Effector memory CD4-positive, alpha-beta T cell (primary cell): ENCODE data around the gene NECTIN3.

Experiments
- DNase-seq, 3 donors: peaks; one replicate each; pipeline ENCODE4 v3.0.0-alpha.2; 2020
- H3K27ac ChIP-seq: 2 replicates; pipeline ENCODE4 v1.7.0; 2013; ENCODE audit warnings: mild to moderate bottlenecking, low read length, moderate library complexity; ENCODE audit not compliant: insufficient read depth, poor library complexity, severe bottlenecking
- H3K27me3 ChIP-seq: replicated peaks from 2 replicates; pipeline ENCODE4 v1.7.0; 2013; ENCODE audit warnings: mild to moderate bottlenecking, low read length; ENCODE audit not compliant: insufficient read depth, control insufficient read depth, poor library complexity, severe bottlenecking
- H3K36me3 ChIP-seq: 2 replicates; pipeline ENCODE4 v1.7.0; 2013; ENCODE audit warnings: mild to moderate bottlenecking, low read length, moderate library complexity; ENCODE audit not compliant: control insufficient read depth, insufficient read depth
- H3K4me1 ChIP-seq: 2 replicates; pipeline ENCODE4 v1.7.0; 2013; ENCODE audit warnings: low read length, mild to moderate bottlenecking; ENCODE audit not compliant: control insufficient read depth, insufficient read depth, poor library complexity, severe bottlenecking
- H3K4me3 ChIP-seq: 2 replicates; pipeline ENCODE4 v1.7.0; 2013; ENCODE audit warnings: low read length, low read depth, mild to moderate bottlenecking; ENCODE audit not compliant: insufficient read depth, poor library complexity, severe bottlenecking
- H3K9me3 ChIP-seq: 2 replicates; pipeline ENCODE4 v1.7.0; 2013; ENCODE audit warnings: mild to moderate bottlenecking, low read length, moderate library complexity; ENCODE audit not compliant: control insufficient read depth

Gene NECTIN3

GRCh38 chr3:111190518-111190917, 118.9 kb downstream of the NECTIN3 start:
- DNase-seq = no peak
- Histone ChIP-seq H3K27me3 (no peaks in the 10 kb centered on the region), H3K4me1 (no peaks in the 10 kb centered on the region), H3K9me3 (no peaks in the 10 kb centered on the region), H3K36me3 (no peaks in the 10 kb centered on the region), H3K27ac (no peak overlapping the region), H3K4me3 (no peak overlapping the region)

DNA sequence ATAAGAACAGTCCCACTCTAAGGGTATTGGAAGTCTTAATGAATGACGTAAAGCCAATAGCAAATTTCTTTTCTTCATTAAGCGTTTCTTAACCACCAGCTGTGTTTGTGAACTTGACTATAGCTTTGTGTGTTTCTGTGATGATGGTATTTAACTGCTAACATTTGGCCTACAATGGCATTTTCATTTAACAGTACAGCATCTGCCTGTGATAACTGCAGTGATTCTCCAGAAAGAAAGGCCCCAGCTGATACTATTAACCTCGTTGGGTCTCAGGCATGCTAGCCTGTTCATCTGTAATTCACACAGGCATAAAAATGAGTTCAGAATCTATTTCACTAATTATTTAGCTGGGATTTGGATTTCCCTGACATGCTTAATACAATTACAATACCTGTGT, 121.9 kb downstream of the NECTIN3 start:
- no peak overlapping the region for H3K4me3 ChIP-seq

GRCh38 chr3:111194048-111194447, 122.4 kb downstream of the NECTIN3 start:
- Histone ChIP-seq H3K9me3 (no peaks in the 10 kb centered on the region), H3K27ac (no peak overlapping the region), H3K36me3 (no peaks in the 10 kb centered on the region), H3K4me1 (no peaks in the 10 kb centered on the region), H3K27me3 (no peaks in the 10 kb centered on the region), H3K4me3 (no peak overlapping the region)
- no peak for DNase-seq

More for the DNA sequence above, 121.9 kb downstream of the NECTIN3 start:
- DNase-seq = no peak
- Histone ChIP-seq H3K27me3 (no peaks in the 10 kb centered on the region), H3K9me3 (no peaks in the 10 kb centered on the region), H3K27ac (no peak overlapping the region), H3K36me3 (no peaks in the 10 kb centered on the region), H3K4me1 (no peaks in the 10 kb centered on the region)

DNA sequence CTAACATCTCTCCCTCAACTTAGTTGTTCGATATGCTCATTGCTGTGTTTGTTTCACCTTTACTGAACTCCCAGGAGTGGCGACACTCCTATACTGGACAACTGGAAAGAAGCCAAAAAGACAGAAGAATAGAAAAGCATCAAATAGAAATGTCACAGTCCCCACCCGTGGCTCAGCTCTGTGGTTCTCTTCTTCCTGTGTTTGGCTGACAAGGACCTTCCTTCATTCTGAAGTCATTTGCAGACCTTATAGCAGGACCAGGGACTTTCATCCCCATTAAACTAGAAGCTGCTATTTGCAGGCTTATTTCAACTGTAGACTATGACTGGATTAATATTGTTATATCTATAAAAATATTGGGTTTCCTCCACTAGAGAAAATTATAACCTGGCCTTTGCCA, 125.9 kb downstream of the NECTIN3 start:
- Histone ChIP-seq H3K36me3 (no peaks in the 10 kb centered on the region), H3K9me3 (no peaks in the 10 kb centered on the region), H3K27ac (no peak overlapping the region), H3K4me3 (no peak overlapping the region), H3K4me1 (no peaks in the 10 kb centered on the region), H3K27me3 (no peaks in the 10 kb centered on the region)
- no peak for DNase-seq

DNA sequence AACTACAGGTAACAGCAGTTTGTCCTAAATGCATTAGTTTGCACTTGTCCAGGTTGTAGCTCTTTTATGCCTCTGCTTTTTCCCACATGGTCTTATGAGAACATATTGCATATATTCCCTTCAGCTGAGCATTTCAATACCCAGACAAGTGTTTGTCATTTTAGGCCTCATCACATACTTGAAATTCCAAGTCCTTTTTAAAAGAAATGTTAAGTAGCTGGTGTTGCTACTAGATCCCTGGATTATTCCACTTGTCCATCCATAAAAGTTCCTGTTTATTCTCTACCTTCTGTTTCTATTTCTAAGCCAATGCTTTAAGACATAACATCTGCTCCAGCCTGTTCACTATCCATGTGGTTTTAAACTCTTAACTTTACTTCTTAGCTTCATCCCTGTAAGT, 128.4 kb downstream of the NECTIN3 start:
- Histone ChIP-seq H3K27ac (no peak overlapping the region), H3K9me3 (no peaks in the 10 kb centered on the region), H3K4me1 (no peaks in the 10 kb centered on the region), H3K4me3 (no peak overlapping the region), H3K36me3 (no peaks in the 10 kb centered on the region), H3K27me3 (no peaks in the 10 kb centered on the region)
- no peak for DNase-seq

DNA sequence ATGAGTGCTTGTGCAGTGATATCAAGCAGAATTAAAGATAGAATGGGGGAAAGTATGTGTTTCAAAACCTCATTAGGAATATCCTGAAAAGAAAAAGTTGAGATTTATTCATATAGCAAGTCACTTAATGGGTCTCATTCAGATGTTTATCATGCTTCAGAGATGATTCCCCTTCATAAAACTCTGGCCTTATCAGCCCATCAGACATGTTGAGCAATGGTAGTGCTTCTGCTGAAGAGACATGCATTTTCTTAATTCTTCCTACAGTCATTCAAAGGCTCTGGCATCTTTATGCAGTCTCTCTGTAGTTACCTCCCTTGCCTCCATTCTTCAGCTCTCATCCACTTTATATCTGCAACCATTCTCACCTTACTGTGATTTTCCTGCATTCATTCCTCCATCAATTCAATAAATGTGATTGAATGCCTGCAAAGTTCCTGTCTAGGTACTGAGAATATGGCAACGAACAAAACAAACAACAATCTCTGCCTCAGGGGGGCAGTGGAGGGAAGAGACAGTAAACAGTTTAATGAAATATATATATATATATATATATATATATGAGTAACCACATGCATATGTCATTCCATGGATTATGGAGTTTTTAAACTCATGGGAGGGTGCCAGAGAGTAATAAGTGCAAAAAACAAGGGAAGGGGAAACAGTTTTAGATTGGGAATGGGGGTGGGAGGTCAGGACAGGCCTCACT, 138.5 kb downstream of the NECTIN3 start:
- H3K36me3 ChIP-seq = no peaks in the 10 kb centered on the region
- no peak overlapping the region for H3K4me3 ChIP-seq
- H3K27me3 ChIP-seq = no peaks in the 10 kb centered on the region
- no peaks in the 10 kb centered on the region for H3K4me1 ChIP-seq
- H3K27ac ChIP-seq = no peak overlapping the region
- no peaks in the 10 kb centered on the region for H3K9me3 ChIP-seq
- no peak for DNase-seq

GRCh38 chr3:111210866-111211564, 139.4 kb downstream of the NECTIN3 start:
- H3K4me1 ChIP-seq = no peaks in the 10 kb centered on the region
- no peak overlapping the region for H3K27ac ChIP-seq
- H3K27me3 ChIP-seq = no peaks in the 10 kb centered on the region
- no peaks in the 10 kb centered on the region for H3K9me3 ChIP-seq
- H3K36me3 ChIP-seq = no peaks in the 10 kb centered on the region
- H3K4me3 ChIP-seq = no peak overlapping the region
- no peak for DNase-seq

- no peaks in the 10 kb centered on the region for H3K27me3 ChIP-seq
- no peaks in the 10 kb centered on the region for H3K9me3 ChIP-seq
- no peak for DNase-seq
- no peaks in the 10 kb centered on the region for H3K36me3 ChIP-seq
- H3K27ac ChIP-seq = no peak overlapping the region
- H3K4me1 ChIP-seq = no peaks in the 10 kb centered on the region
- H3K4me3 ChIP-seq = no peak overlapping the region
These were observed 140.9 kb downstream of the NECTIN3 start for GRCh38 chr3:111212511-111212910.

DNA sequence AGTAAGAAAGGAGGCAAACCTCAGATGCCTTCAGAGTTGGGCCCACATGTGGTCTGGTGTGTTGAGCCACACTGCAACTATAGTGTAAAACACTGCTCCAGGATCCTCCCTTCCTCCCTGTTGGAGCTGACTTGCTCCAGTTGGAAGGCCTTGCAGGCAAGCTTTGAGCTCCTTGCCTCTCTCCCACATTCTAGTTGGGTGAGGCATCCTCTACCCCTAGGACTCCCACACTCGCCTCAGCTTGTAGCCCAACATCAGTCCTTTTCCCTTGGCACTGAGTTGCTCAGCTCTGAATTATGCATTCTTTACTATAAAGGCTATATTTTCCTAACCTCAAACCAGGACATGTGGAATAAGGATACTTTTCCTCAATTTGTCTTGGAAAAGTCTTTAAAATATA, 143.9 kb downstream of the NECTIN3 start:
- no peaks in the 10 kb centered on the region for H3K27me3 ChIP-seq
- no peaks in the 10 kb centered on the region for H3K4me1 ChIP-seq
- no peak for DNase-seq
- H3K36me3 ChIP-seq = no peaks in the 10 kb centered on the region
- no peaks in the 10 kb centered on the region for H3K9me3 ChIP-seq
- H3K27ac ChIP-seq = no peak overlapping the region
- H3K4me3 ChIP-seq = no peak overlapping the region

DNA sequence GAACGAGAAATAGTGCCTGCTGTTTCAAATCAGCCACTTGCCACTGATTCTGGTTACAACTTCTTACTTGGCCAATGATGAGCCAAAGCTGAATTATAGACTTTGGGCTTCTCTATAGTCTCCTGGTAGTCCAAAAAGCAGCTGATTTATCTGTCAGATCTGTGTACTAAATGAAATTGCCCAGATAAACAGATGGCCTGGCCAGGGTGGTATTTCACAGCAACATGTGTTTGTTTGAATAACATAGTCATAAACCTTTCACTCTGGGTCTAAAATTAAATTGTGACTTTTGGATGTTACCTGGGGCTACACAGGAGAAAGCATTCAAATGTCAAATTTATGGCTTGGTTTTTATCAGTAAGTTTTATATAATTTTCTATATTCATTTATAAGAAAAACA, 147.0 kb downstream of the NECTIN3 start:
- Histone ChIP-seq H3K36me3 (no peaks in the 10 kb centered on the region), H3K27me3 (no peaks in the 10 kb centered on the region), H3K4me1 (no peaks in the 10 kb centered on the region), H3K4me3 (no peak overlapping the region), H3K27ac (no peak overlapping the region), H3K9me3 (no peaks in the 10 kb centered on the region)
- DNase-seq = no peak
